ENCODE data around the gene SLMAP. TPM values are rescaled to one million over a fixed set of nuclear protein-coding genes. Genes with fewer than 3 reads are reported as not detected.
"Not testable (repeated sequence)": the region's sequence is repeated elsewhere in the genome, so short reads cannot be mapped to it uniquely, and the experiment has no call there.

SLMAP gene
- total RNA-seq, 3 donors from 2014 or later (not counting 1 experiment from before 2014, with no cell fraction given) = 79.4 to 98.6 (median 89.0) TPM

DNA sequence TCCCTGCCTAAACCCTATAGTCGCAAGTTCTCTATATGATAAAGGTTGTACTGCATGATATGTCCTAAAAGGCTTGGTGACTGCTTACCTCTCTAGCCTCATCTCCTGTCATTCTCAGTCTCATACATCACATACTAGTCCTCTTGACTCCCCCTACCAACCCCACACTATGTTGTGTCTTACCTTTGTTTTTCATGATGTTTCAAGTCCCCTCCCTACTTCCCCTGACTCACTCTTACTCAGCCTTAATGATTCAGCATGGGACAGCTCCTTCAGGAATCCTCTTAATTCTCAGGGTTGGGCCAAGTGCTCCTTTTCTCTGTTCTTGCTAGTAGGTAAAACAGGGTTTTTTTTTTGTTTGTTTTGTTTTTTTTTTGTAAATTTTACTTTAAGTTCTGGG, 49.6 kb downstream of the SLMAP start:
- Histone ChIP-seq H3K27ac (ENCODE audit: low read length) (no peak overlapping the region), H3K4me3 (ENCODE audit: low read length) (no peak overlapping the region), H3K9me3 (ENCODE audit: control insufficient read depth, insufficient read depth, low read length) (no peaks in the 10 kb centered on the region), H3K36me3 (ENCODE audit: control insufficient read depth, insufficient read depth, low read length) (no peaks in the 10 kb centered on the region), H3K4me1 (ENCODE audit: control insufficient read depth, insufficient read depth, low read length) (peaks cover 4% of the 10 kb centered on the region), H3K27me3 (ENCODE audit: control insufficient read depth, insufficient read depth, low read length) (no peaks in the 10 kb centered on the region)
- intact Hi-C loops (cut with micrococcal nuclease) = no loop called here
- peaks cover 64 to 71% of the 10 kb centered on the region in 2 donors for H3K4me1 Mint-ChIP-seq
- H3K36me3 Mint-ChIP-seq = no peaks in the 10 kb centered on the region
- ATAC-seq = peak in 1 of 3 donors; percentile 26
- WGBS (ENCODE audit: insufficient coverage) = 100% methylated on average over 1 of the region's 1 CpG
- no peak for DNase-seq
- TF ChIP-seq, protein P1, sequence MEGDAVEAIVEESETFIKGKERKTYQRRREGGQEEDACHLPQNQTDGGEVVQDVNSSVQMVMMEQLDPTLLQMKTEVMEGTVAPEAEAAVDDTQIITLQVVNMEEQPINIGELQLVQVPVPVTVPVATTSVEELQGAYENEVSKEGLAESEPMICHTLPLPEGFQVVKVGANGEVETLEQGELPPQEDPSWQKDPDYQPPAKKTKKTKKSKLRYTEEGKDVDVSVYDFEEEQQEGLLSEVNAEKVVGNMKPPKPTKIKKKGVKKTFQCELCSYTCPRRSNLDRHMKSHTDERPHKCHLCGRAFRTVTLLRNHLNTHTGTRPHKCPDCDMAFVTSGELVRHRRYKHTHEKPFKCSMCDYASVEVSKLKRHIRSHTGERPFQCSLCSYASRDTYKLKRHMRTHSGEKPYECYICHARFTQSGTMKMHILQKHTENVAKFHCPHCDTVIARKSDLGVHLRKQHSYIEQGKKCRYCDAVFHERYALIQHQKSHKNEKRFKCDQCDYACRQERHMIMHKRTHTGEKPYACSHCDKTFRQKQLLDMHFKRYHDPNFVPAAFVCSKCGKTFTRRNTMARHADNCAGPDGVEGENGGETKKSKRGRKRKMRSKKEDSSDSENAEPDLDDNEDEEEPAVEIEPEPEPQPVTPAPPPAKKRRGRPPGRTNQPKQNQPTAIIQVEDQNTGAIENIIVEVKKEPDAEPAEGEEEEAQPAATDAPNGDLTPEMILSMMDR (IDR thresholded peaks at IDR 0.05) = no peak
- H3K9me3 Mint-ChIP-seq = no peaks in the 10 kb centered on the region
- H3K27ac Mint-ChIP-seq = peak overlapping the region in 1 of 2 donors; percentile 79
- no peaks in the 10 kb centered on the region for H3K27me3 Mint-ChIP-seq (ENCODE audit: low read depth in 2 of 2)
- H3K4me3 Mint-ChIP-seq = no peak overlapping the region

DNA sequence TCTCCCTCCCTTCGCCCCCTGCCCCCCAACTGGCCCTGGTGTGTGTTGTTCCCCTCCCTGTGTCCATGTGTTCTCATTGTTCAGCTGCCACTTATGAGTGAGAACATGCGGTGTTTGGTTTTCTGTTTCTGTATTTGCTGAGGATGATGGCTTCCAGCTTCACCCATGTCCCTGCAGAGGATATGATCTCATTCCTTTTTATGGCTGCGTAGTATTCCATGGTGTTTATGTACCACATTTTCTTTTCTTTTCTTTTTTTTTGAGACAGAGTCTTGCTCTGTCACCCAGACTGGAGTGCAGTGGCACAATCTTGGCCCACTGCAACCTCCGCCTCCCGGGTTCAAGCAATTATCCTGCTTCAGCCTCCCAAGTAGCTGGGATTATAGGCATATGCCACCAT, 50.1 kb downstream of the SLMAP start:
- WGBS (ENCODE audit: insufficient coverage) = 100% methylated on average over 5 of the region's 5 CpGs
- H3K27ac ChIP-seq (ENCODE audit: low read length); H3K27me3 Mint-ChIP-seq (ENCODE audit: low read depth in 2 of 2); H3K9me3 Mint-ChIP-seq; H3K4me3 ChIP-seq (ENCODE audit: low read length); H3K9me3 ChIP-seq (ENCODE audit: control insufficient read depth, insufficient read depth, low read length); H3K36me3 Mint-ChIP-seq; DNase-seq; H3K4me1 ChIP-seq (ENCODE audit: control insufficient read depth, insufficient read depth, low read length); H3K4me3 Mint-ChIP-seq; ATAC-seq; H3K27me3 ChIP-seq (ENCODE audit: control insufficient read depth, insufficient read depth, low read length); intact Hi-C loops (cut with micrococcal nuclease); H3K36me3 ChIP-seq (ENCODE audit: control insufficient read depth, insufficient read depth, low read length): not testable (repeated sequence)
- Mint-ChIP-seq H3K4me1 (peaks cover 62 to 71% of the 10 kb centered on the region in 2 donors), H3K27ac (peak overlapping the region; percentile 50 to 79)

DNA sequence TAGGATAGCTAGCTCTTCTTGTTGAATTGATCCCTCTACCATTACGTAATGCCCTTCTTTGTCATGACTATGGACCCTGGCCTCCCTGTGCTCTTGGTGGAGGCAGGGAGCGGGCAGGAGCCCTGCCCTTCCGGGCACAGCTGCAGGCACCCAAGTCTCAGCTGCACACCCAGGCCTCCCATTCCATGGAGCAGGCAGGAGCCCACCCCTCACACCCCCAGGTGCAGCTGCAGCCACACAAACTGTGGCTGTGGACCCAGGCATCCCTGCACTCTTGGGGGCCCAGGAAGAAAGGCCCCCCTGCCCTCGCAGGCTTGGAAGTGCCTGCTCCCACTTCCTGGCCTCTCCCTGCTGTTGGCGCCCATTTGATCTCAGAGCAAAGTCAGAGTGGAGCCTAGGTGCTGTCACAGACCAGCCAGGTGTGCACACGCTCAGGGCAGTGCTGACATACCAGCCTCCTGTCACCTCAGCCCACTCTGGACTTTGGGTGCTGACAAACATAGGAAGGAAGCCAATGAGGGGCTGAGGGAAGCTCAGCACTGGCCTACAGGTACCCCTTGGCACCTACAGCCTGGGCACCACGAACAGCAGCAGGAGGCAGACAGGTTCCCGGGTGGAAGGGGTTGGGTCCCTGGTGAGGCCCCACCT, 53.0 kb downstream of the SLMAP start:
- ATAC-seq (no peak), DNase-seq (no peak)
- no peaks in the 10 kb centered on the region for H3K9me3 Mint-ChIP-seq
- 98% methylated on average over 8 of the region's 8 CpGs for WGBS (ENCODE audit: insufficient coverage)
- H3K27ac ChIP-seq (ENCODE audit: low read length) = no peak overlapping the region
- H3K9me3 ChIP-seq (ENCODE audit: control insufficient read depth, insufficient read depth, low read length) = no peaks in the 10 kb centered on the region
- H3K4me1 Mint-ChIP-seq = peaks cover 50 to 63% of the 10 kb centered on the region in 2 donors
- H3K4me1 ChIP-seq (ENCODE audit: control insufficient read depth, insufficient read depth, low read length) = peaks cover 6% of the 10 kb centered on the region
- no peak overlapping the region for H3K4me3 ChIP-seq (ENCODE audit: low read length)
- no peak overlapping the region for H3K4me3 Mint-ChIP-seq
- TF ChIP-seq, protein P1 (IDR thresholded peaks at IDR 0.05) = no peak
- no peaks in the 10 kb centered on the region for H3K36me3 Mint-ChIP-seq
- H3K36me3 ChIP-seq (ENCODE audit: control insufficient read depth, insufficient read depth, low read length) = no peaks in the 10 kb centered on the region
- intact Hi-C loops (cut with micrococcal nuclease) = no loop called here
- no peaks in the 10 kb centered on the region for H3K27me3 Mint-ChIP-seq (ENCODE audit: low read depth in 2 of 2)
- H3K27me3 ChIP-seq (ENCODE audit: control insufficient read depth, insufficient read depth, low read length) = no peaks in the 10 kb centered on the region
- no peak overlapping the region for H3K27ac Mint-ChIP-seq

DNA sequence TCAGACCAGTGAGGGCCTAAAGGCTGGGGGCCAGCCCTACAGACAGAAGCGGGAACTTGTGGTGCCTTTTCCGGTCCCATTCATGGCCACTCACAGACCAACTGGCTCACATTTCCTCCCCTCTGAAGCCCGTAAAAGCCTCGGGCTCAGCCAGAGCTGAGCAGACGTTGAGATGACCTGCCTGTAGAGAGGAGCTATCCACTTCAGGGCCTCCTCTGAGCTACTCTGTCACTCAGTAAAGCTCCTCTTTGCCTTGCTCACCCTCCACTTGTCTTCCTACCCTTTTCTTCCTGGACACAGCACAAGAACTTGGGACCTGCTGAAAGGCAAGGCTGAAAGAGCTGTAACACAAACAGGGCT, 53.5 kb downstream of the SLMAP start:
- Histone ChIP-seq H3K4me1 (ENCODE audit: control insufficient read depth, insufficient read depth, low read length) (peaks cover 7% of the 10 kb centered on the region), H3K4me3 (ENCODE audit: low read length) (no peak overlapping the region), H3K27me3 (ENCODE audit: control insufficient read depth, insufficient read depth, low read length) (no peaks in the 10 kb centered on the region), H3K36me3 (ENCODE audit: control insufficient read depth, insufficient read depth, low read length) (no peaks in the 10 kb centered on the region), H3K9me3 (ENCODE audit: control insufficient read depth, insufficient read depth, low read length) (no peaks in the 10 kb centered on the region), H3K27ac (ENCODE audit: low read length) (no peak overlapping the region)
- 95% methylated on average over 5 of the region's 5 CpGs for WGBS (ENCODE audit: insufficient coverage)
- no peak overlapping the region for H3K27ac Mint-ChIP-seq
- ATAC-seq (no peak), DNase-seq (no peak)
- TF ChIP-seq, protein P1 (IDR thresholded peaks at IDR 0.05) = no peak
- H3K4me3 Mint-ChIP-seq = no peak overlapping the region
- intact Hi-C loops (cut with micrococcal nuclease) = no loop called here
- no peaks in the 10 kb centered on the region for H3K9me3 Mint-ChIP-seq
- no peaks in the 10 kb centered on the region for H3K27me3 Mint-ChIP-seq (ENCODE audit: low read depth in 2 of 2)
- H3K36me3 Mint-ChIP-seq = no peaks in the 10 kb centered on the region
- peaks cover 54 to 63% of the 10 kb centered on the region in 2 donors for H3K4me1 Mint-ChIP-seq
